Mesenteric fat pad (tissue), 1 donor: ENCODE data around the gene PTPRN2. TPM values are rescaled to one million over a fixed set of nuclear protein-coding genes. Genes with fewer than 3 reads are reported as not detected.
A peak's percentile ranks its signal among the peaks of the same experiment; 100 is the strongest.

Source experiments
- DNase-seq: peaks from one replicate; pipeline ENCODE4 v3.0.0-alpha.2; 2020; ENCODE audit warnings: low spot score
- total RNA-seq: library from RNA; stranded (reverse); fragmentation: NEBNext Ultra II Directional; extraction: Animal tissue kit (Norgen Biotek cat#: 25700); gene quantifications from one replicate; pipeline ENCODE4 v1.2.1, GENCODE V29; 2021
- donor health status: DM: yes; HTN: yes; CAD: no.

Gene PTPRN2
- total RNA-seq, 1 donor from 2014 or later: 2.6 TPM

DNA sequence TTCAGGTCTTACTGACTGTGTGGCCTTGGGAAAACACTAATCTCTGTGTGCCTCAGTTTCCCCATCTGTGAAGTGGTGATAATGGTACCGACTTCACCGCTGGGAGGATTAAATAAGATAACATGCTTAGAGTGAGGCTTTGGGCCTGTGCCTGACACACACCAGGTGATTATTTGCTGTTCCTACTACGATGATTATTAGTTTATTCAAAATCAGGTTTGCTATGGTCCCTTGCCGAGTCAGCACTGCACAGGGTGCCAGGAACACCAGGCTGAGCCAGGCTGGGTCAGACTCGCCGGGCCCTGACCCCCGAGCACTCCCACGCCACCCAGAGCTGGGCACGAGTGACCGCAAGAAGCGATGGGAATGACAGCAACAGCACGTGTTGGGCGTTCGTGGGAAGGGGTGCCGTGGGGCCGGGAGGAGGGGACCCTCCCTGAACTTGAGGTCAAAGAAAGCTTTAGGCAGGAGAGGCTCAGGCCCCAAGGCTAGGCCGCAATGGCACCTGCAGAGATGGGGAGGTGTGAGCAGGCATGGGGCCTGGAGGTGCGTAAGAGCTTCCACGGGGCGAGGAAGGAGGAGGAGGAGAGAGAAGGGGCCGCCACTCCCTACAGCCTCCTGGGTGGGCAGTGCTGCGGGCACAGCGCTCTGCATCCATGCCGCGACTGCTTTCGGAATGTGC, 925.4 kb downstream of the PTPRN2 start:
- DNase-seq: no peak

DNA sequence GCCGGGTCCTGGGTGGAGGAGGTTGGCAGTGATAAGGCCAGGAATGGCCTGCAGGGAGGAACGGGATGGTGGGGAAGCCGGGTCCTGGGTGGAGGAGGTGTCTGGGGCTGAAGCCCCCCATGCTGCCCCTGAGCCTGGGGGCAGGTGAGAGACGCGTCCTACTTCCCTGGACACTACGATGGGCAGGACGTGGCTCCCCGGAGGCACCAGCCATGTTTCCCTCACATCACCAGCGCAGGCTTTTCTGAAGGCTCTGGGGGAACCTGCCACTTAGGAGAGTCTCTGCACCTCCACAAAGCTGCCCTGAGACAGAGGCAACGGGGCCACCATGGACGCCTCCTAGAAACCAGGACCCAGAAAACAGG, 926.0 kb downstream of the PTPRN2 start:
- DNase-seq: peak; percentile 53

DNA sequence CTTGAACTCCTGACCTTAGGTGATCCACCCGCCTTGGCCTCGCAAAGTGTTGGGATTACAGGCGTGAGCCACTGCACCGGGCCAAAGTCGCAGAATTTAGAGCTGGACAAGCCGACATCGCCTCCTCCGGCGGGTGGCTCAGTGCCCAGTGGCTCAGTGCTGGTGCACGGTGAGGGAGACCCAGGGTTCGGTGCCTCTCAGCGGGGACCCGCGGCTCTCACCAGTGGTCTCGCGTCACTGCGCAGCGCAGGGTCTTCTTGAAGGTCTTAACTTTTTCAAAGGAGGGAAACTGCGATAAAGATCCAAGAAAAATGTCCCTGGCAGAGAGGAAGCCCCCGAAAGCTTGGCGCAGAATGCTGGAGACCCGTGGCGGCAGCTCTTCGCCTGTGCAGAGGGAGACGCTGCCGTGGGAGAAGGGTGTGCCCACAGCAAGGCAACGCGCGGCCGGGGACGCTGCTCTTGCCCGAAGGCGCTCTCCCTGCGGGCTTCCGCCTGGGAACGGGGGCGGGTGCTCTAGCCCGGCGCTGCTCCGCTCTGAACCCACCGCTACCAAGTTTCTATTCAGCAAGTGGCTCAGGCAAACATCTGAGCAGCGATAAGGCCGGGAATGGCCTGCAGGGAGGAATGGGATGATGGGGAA, 926.5 kb downstream of the PTPRN2 start:
- peak; percentile 88 for DNase-seq

- DNase-seq: peak; percentile 51
Measured at GRCh38 chr7:157658851-157659412, 928.7 kb downstream of the PTPRN2 start.

GRCh38 chr7:157657741-157658740, 929.6 kb downstream of the PTPRN2 start:
- DNase-seq: peak; percentile 89

DNA sequence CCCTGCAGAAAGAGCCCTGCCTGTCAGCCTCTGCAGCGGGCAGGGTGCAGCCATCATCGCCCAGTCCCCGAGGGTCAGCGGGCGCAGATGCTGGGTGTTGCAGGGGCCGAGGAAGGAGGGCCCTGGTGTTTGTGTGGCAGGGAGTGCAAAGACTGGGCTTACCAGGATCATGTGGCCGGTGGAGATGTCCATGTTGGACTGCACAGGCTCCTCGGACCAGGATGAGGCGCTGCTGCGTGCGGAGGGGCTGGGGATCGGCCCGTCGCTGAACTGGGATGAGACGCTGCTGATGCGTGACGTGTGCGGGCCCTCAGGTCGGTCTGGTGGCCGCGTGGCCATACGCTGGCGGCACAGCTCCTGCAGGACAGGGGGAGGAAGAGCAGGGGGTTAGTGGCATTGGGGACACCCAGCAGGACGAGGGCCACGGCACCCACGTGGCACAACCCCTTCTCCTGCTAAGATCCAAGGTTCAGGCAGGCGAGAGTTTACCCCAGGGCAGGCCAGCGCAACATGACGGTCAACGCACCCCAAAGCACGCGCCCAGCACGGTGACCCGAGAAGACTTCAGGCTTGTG, 931.3 kb downstream of the PTPRN2 start:
- peak; percentile 69 for DNase-seq

DNA sequence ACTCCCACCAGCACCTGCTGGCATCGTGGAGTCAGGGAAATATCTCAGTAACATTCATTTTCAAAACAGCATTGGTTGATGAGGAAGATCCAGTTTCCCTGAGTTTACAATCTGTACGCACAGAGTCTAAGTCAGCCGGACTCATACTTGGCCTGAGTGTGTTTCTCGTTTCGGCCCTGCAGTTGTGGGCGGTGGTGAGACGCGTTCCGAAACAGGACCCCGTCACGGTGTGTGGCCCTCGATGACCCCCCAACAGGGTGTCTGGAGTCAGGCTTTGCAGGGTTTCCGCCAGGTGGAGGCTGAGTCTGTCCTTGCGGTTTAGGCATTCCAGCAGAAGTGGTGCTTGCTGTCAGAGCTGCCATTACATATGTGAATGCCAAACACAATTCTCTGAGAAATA, 933.3 kb downstream of the PTPRN2 start:
- peak; percentile 64 for DNase-seq

DNA sequence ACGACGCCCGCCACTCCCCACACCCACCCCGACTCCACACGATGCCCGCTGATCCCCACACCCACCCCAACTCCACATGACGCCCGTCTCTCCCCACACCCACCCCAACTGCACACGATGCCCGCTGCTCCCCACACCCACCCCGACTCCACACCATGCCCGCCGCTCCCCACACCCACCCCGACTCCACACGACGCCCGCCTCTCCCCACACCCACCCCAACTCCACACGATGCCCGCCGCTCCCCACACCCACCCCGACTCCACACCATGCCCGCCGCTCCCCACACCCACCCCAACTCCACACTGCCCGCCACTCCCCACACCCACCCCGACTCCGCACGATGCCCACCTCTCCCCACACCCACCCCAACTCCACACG, 933.8 kb downstream of the PTPRN2 start:
- DNase-seq: no peak

- peak; percentile 82 for DNase-seq
Measured at GRCh38 chr7:157652954-157653826, 934.4 kb downstream of the PTPRN2 start.

GRCh38 chr7:157652161-157652953, 935.3 kb downstream of the PTPRN2 start:
- DNase-seq: peak; percentile 71

DNA sequence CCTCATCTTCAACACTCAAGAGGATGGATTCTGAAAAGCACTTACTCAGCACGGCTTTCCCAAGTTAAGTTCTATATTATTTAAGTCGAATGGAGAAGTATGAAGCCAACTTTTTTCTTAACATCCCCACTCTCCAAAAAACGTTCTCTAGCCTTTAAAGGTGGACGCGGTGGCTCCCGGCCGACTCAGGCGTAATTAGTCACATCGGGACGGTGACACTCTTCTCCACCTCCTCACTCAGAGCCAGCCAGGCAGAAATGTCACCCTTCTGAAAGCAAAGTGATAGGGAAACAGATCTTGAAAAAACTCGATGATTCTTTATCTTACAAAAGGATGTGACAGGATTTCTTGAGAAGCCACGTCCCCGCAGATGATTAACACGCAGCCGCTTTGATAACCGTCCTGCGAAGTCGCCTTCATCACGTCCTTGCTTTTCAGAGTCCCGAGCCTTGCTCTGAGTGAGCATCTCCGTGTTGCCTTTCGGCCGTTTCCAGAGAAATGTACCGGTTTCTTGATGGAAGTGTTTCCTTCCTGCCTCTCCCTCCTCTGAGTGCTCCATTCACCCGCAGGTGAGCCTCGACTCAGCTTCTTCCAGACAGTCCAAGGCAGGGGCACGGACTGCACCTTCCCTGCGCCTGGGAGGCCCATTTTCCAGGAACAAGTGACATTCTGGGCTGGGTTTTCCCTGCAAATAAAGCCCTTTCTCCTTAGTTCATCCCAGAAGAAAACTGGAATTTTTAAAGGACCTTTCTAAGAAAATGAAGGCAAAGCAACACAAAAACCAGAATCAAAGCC, 936.1 kb downstream of the PTPRN2 start:
- peak; percentile 55 for DNase-seq

DNA sequence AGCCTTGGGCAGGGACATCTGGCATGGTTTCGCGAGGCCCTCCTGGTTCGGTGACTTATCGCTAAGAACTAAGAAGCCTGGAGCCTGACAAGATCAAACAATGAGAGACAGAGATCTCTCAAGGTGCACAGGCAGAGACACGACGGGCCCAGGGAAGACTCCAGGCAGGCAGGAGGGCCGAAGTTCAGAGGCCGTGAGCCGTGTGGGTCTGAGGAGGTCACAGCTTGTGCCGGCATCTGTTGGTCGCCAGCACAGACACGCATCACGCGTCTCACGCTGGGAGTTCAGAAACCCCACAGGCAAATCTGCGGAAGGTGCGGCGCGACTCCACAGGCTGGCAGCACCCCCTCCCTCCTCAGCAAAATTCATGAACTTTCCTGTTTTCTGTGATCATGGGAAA, 936.8 kb downstream of the PTPRN2 start:
- peak; percentile 57 for DNase-seq

GRCh38 chr7:157650131-157650631, 937.4 kb downstream of the PTPRN2 start:
- DNase-seq: peak; percentile 83

DNA sequence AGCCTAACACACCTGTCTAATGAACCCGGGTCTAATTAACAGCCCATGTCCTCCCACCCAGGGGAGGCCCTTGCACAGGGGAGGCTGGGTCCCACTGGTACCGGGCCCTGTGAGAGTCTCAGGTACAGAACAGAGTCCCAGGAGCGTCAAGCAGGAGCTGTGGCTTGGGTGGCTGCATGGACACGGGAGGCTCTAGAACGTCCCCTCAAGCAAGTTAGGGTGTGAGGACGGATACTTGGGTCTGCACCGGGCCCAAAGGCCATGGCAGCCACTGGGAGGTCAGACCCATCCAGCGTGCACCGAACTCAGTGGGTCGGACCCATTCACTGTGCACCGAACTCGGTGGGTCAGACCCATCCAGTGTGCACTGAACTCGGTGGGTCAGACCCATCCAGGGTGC, 941.1 kb downstream of the PTPRN2 start:
- peak; percentile 72 for DNase-seq

DNA sequence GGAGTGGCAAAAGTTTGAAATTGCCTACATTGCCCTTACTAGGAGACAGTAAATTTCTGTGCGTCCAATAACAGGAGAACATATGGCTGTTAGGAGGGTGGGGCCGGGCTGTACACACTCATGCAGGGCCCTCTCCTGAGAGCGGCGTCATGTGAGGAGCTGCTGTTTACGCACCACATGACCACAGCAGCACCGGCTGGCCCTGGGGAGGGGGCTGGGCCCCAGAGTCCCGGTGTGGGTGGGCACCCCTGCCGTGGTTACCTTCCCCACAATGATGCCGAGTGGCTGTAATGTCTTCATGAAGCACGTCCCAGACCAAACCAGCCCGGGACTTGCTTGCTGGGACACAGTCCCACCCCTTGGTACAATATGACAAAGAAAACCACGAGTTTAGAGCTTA, 942.1 kb downstream of the PTPRN2 start:
- DNase-seq: peak; percentile 33

GRCh38 chr7:157644946-157645345, 942.7 kb downstream of the PTPRN2 start:
- DNase-seq: peak; percentile 72

- peak; percentile 88 for DNase-seq
Measured at GRCh38 chr7:157643525-157643970, 944.1 kb downstream of the PTPRN2 start.

GRCh38 chr7:157641866-157642265, 945.8 kb downstream of the PTPRN2 start:
- DNase-seq: peak; percentile 87
